Measurements from ENCODE around the gene CDK5RAP1.
"Not testable (repeated sequence)": the region's sequence is repeated elsewhere in the genome, so short reads cannot be mapped to it uniquely, and the experiment has no call there.

CDK5RAP1 gene

GRCh38 chr20:33434434-33434833 lies 33.1 kb upstream of the CDK5RAP1 start:
- H3K9me3 Mint-ChIP-seq (ENCODE audit: low read depth): no peaks in the 10 kb centered on the region
- H3K4me1 Mint-ChIP-seq (ENCODE audit: low read depth): no peaks in the 10 kb centered on the region

GRCh38 chr20:33433465-33434234 lies 32.3 kb upstream of the CDK5RAP1 start:
- H3K4me1 Mint-ChIP-seq (ENCODE audit: low read depth): no peaks in the 10 kb centered on the region
- H3K27me3 Mint-ChIP-seq: no peaks in the 10 kb centered on the region
- H3K27ac Mint-ChIP-seq: no peak overlapping the region
- no peaks in the 10 kb centered on the region for H3K9me3 Mint-ChIP-seq (ENCODE audit: low read depth)
- no peak overlapping the region for H3K4me3 Mint-ChIP-seq
- peaks cover 4% of the 10 kb centered on the region for H3K36me3 Mint-ChIP-seq

More at GRCh38 chr20:33434434-33434833, 33.1 kb upstream of the CDK5RAP1 start:
- no peaks in the 10 kb centered on the region for H3K27me3 Mint-ChIP-seq
- no peak overlapping the region for H3K4me3 Mint-ChIP-seq
- peaks cover 4% of the 10 kb centered on the region for H3K36me3 Mint-ChIP-seq
- H3K27ac Mint-ChIP-seq: no peak overlapping the region

DNA sequence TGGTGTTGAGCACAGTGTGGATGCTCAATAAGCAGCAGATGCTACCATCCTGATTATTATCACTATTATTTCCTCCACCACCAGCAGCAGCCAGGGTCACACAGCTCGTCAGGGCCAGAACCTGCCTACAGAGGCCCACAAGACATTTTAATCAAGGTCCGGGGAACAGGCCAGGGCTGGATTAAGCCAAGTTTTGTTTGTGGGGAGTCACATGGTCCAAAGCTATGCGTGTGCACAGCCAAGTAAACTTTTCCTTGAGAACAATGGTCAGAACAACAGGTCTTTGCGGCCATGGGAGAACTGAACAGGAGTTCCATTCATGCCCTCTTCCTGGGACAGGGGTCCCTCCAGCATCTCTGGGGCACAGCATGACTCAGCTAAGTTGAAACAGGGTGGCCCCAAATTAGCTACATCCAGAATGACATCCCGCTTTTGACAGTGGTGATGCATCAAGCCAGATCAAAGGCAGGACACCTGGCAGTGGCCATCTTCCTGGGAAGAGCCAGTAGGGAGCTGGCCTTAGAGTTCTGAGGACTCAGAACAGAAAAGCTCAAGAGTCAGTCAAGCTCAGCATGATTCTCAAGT lies 30.6 kb upstream of the CDK5RAP1 start:
- Mint-ChIP-seq H3K27ac (no peak overlapping the region), H3K4me1 (ENCODE audit: low read depth) (no peaks in the 10 kb centered on the region), H3K4me3 (no peak overlapping the region), H3K27me3 (no peaks in the 10 kb centered on the region), H3K36me3 (peaks cover 4% of the 10 kb centered on the region), H3K9me3 (ENCODE audit: low read depth) (no peaks in the 10 kb centered on the region)

DNA sequence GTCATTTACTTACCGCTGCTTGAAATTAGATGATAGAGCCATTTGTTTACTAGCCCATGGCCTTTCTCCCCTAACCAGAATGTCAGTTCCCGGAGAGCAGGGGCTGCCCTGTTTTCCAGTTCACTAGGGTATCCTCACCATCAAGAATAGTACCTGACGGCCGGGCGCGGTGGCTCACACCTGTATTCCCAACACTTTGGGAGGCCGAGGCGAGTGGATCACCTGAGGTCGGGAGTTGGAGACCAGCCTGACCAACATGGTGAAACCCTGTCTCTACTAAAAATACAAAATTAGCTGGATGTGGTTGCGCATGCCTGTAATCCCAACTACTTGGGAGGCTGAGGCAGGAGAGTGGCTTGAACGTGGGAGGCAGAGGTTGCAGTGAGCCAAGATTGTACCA lies 22.6 kb upstream of the CDK5RAP1 start:
- H3K4me3 Mint-ChIP-seq; H3K27me3 Mint-ChIP-seq; H3K27ac Mint-ChIP-seq; H3K4me1 Mint-ChIP-seq (ENCODE audit: low read depth); H3K36me3 Mint-ChIP-seq; H3K9me3 Mint-ChIP-seq (ENCODE audit: low read depth): not testable (repeated sequence)

DNA sequence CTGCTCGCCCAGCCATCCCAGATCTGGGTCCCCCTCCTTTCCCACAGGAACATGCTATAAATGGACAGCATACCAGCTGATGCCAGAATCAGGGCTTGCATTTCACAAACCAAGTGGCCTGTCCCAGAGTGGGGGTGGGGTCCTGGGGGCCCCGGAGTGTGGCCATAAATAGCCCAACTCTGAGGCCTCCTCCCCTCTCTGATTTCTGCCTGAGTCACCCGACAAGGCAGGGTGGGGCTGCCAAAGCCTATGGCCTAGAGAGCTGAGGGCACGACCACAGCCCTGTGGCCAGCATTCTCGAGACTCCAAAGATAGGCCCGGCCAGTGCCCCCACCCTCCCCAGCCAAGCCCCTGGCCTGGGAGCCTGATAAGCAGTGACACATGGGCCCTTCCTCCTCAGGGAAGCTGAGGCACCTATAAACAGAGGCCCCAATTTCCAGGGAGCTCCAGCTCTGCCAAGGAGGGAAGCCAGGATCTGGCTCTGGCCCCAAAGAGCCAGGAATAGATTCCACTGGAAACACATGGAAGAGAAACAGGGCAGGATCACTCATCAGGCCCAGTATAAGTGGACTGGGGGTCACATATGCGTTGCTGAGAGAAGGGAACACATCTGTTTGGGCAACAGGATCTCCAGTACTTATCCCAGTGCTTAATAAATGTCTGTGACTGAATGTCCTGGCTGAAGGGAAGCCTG lies 22.0 kb upstream of the CDK5RAP1 start:
- H3K9me3 Mint-ChIP-seq (ENCODE audit: low read depth): no peaks in the 10 kb centered on the region
- no peaks in the 10 kb centered on the region for H3K27me3 Mint-ChIP-seq
- H3K4me1 Mint-ChIP-seq (ENCODE audit: low read depth): no peaks in the 10 kb centered on the region
- H3K27ac Mint-ChIP-seq: no peak overlapping the region
- no peak overlapping the region for H3K4me3 Mint-ChIP-seq
- H3K36me3 Mint-ChIP-seq: no peaks in the 10 kb centered on the region

- Mint-ChIP-seq H3K9me3 (ENCODE audit: low read depth) (no peaks in the 10 kb centered on the region), H3K4me1 (ENCODE audit: low read depth) (no peaks in the 10 kb centered on the region), H3K27me3 (no peaks in the 10 kb centered on the region), H3K36me3 (no peaks in the 10 kb centered on the region), H3K27ac (no peak overlapping the region), H3K4me3 (no peak overlapping the region)
These were observed 18.0 kb upstream of the CDK5RAP1 start for GRCh38 chr20:33419140-33419974.

- Mint-ChIP-seq H3K4me1 (ENCODE audit: low read depth) (no peaks in the 10 kb centered on the region), H3K4me3 (no peak overlapping the region), H3K27me3 (no peaks in the 10 kb centered on the region), H3K36me3 (no peaks in the 10 kb centered on the region), H3K27ac (no peak overlapping the region), H3K9me3 (ENCODE audit: low read depth) (no peaks in the 10 kb centered on the region)
These were observed 16.7 kb upstream of the CDK5RAP1 start for GRCh38 chr20:33418033-33418432.

DNA sequence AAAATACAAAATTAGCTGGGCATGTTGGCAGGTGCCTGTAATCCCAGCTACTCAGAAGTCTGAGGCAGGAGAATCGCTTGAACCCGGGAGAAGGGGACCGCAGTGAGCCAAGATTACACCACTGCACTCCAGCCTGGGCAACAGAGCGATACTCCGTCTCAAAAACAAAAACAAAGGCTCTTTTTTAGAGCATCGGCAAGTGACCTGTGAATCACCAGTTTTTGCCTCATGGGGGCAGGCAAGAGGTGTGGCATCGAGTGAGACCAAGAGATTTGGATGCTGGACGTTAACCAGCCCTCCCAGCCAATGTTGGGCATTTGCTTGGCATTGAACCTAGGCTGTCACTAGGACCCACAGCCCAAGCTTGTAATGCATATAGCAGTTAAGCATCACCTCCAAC lies 14.6 kb upstream of the CDK5RAP1 start:
- no peaks in the 10 kb centered on the region for H3K27me3 Mint-ChIP-seq
- no peaks in the 10 kb centered on the region for H3K9me3 Mint-ChIP-seq (ENCODE audit: low read depth)
- peaks cover 4% of the 10 kb centered on the region for H3K36me3 Mint-ChIP-seq
- no peak overlapping the region for H3K27ac Mint-ChIP-seq
- H3K4me3 Mint-ChIP-seq: no peak overlapping the region
- no peaks in the 10 kb centered on the region for H3K4me1 Mint-ChIP-seq (ENCODE audit: low read depth)

DNA sequence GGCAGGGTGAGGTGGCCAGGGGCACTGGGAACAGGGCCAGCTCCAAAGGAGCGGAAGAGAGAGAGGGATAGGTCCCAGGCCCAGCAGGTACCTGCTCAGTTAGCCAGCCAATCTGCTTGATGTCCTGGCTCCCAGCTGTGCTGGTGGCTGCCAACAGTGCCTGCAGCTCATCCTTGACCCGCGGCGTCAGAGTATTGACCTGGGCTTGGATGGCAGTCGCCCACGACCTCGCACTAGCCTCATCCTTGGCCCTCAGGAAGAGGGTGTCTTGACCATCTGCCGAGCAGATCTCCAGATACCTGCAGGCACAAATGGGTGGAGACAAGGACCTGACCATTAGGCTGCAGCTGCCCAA lies 11.1 kb upstream of the CDK5RAP1 start:
- Mint-ChIP-seq H3K4me1 (ENCODE audit: low read depth) (no peaks in the 10 kb centered on the region), H3K27me3 (no peaks in the 10 kb centered on the region), H3K36me3 (peaks cover 4% of the 10 kb centered on the region)

DNA sequence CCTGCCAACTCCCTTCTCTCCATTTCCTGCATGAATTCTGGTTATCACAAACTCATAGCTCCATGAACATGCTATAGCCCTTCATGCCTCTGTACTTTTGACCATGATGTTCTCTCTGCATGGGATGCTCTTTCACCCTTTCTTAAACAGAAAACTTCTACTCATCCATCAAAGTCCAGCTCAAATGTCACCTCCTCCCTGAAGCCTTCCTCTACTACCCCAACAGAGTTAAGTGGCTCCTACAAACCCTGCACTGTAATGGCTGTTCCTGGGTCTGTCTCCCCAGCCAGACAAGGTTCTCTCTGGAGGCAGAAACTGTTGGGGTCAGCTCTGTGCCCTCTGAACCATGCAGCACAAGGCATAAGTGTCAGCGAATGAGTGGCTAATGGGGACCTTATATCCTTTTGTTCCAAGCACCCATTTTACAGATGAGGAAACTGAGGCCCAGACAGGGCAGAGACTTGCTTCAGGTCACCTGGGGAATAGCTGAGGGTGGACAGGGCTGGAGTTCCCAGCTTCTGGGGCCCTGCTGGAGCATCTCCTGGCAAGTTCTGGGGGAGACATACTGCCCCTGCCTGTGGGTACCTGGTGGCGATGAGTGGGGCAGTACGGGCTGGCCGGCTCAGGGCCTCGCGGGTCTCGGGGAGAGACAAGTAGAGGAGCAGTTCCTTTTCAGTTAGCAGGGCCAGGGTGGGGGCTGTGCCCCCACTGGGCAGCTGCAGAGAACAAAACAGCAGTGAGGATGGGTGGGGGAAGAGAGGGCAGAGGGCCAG lies 10.6 kb upstream of the CDK5RAP1 start:
- no peak overlapping the region for H3K27ac Mint-ChIP-seq
- no peaks in the 10 kb centered on the region for H3K4me1 Mint-ChIP-seq (ENCODE audit: low read depth)
- H3K9me3 Mint-ChIP-seq (ENCODE audit: low read depth): no peaks in the 10 kb centered on the region
- H3K4me3 Mint-ChIP-seq: no peak overlapping the region
- H3K36me3 Mint-ChIP-seq: peaks cover 4% of the 10 kb centered on the region
- H3K27me3 Mint-ChIP-seq: no peaks in the 10 kb centered on the region

More for the DNA sequence above, 11.1 kb upstream of the CDK5RAP1 start:
- Mint-ChIP-seq H3K27ac (no peak overlapping the region), H3K4me3 (no peak overlapping the region), H3K9me3 (ENCODE audit: low read depth) (no peaks in the 10 kb centered on the region)

DNA sequence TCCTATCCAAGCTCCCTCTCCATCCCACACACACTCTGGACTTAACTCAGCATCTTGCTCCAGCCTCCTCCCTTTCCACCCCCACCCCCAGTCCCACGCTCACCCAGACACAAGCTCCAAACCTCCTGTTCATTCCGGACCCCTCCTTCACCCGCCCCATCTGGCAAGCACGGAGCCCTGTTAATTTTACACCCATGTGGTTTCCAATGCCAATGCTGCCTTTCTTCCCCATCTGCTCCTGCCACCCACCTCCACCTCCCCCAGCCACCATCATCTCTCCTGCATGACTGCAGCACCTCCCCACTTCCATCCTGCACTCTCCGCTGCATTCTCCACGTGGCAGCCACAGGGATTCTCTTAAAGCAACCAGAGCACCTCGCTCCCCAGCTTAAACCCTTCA lies 9.9 kb upstream of the CDK5RAP1 start:
- Mint-ChIP-seq H3K36me3 (peaks cover 4% of the 10 kb centered on the region), H3K4me3 (no peak overlapping the region), H3K9me3 (ENCODE audit: low read depth) (no peaks in the 10 kb centered on the region), H3K27me3 (no peaks in the 10 kb centered on the region), H3K4me1 (ENCODE audit: low read depth) (no peaks in the 10 kb centered on the region), H3K27ac (no peak overlapping the region)

DNA sequence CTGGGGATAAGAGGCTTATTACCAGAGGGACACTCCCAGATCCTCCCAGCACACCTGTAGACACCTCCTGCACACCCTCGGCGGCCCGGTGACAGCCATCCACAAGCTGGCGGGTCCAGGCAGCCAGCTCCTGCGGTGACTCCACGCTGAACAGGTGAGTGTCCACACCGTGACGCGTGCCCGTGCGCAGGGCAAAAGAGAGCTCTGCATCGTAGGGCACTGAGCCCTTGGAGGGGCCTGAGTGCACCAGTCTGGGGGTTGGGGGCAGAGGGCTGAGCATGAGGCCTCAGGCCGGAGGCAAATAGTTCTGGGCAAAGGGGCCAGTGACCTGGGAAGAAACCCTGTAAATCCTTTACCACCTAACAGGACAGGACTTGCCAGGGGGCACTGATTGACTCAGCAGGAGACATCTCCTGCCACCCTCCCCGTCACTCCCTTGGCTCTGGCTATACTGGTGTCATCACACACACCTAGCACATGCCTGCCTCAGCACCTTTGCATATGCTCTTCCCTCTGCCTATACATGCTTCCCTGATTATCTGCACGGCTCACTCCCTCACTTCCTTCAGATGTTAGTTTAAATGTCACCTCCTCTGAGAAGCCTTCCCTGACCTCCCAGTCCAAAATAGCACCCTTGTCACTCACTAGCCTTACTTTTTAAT lies 8.9 kb upstream of the CDK5RAP1 start:
- no peak overlapping the region for H3K27ac Mint-ChIP-seq

GRCh38 chr20:33408716-33409654 lies 7.7 kb upstream of the CDK5RAP1 start:
- H3K9me3 Mint-ChIP-seq (ENCODE audit: low read depth): no peaks in the 10 kb centered on the region
- H3K27ac Mint-ChIP-seq: no peak overlapping the region
- H3K36me3 Mint-ChIP-seq: peaks cover 6% of the 10 kb centered on the region
- H3K27me3 Mint-ChIP-seq: no peaks in the 10 kb centered on the region
- peaks cover 3% of the 10 kb centered on the region for H3K4me1 Mint-ChIP-seq (ENCODE audit: low read depth)
- H3K4me3 Mint-ChIP-seq: no peak overlapping the region

More for the DNA sequence above, 8.9 kb upstream of the CDK5RAP1 start:
- Mint-ChIP-seq H3K36me3 (peaks cover 4% of the 10 kb centered on the region), H3K27me3 (no peaks in the 10 kb centered on the region), H3K4me3 (no peak overlapping the region), H3K9me3 (ENCODE audit: low read depth) (no peaks in the 10 kb centered on the region), H3K4me1 (ENCODE audit: low read depth) (no peaks in the 10 kb centered on the region)

Measured in activated naive CD8-positive, alpha-beta T cell (primary cell).